GM12873 (cell line): Measurements from ENCODE around the gene CHAMP1.

ENCODE experiments used
- TF ChIP-seq, protein P1 (sequence below): IDR thresholded peaks from 2 replicates; pipeline ENCODE4 v1.5.1; 2012; ENCODE audit warnings: low read depth, mild to moderate bottlenecking, moderate library complexity, low read length, control low read depth; ENCODE audit not compliant: insufficient read depth; ENCODE audit errors: missing control alignments

Gene CHAMP1

DNA sequence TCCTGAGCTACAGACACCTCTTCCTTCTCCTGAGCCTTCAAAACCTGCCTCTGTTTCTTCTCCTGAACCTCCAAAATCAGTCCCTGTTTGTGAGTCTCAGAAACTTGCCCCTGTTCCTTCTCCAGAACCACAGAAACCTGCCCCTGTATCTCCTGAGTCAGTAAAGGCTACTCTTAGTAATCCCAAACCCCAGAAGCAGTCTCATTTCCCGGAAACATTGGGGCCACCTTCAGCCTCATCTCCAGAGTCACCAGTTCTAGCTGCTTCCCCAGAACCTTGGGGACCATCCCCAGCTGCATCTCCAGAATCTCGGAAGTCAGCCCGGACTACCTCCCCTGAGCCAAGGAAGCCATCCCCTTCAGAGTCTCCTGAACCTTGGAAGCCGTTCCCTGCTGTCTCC lies 10.0 kb downstream of the CHAMP1 start:
- TF ChIP-seq, protein P1, sequence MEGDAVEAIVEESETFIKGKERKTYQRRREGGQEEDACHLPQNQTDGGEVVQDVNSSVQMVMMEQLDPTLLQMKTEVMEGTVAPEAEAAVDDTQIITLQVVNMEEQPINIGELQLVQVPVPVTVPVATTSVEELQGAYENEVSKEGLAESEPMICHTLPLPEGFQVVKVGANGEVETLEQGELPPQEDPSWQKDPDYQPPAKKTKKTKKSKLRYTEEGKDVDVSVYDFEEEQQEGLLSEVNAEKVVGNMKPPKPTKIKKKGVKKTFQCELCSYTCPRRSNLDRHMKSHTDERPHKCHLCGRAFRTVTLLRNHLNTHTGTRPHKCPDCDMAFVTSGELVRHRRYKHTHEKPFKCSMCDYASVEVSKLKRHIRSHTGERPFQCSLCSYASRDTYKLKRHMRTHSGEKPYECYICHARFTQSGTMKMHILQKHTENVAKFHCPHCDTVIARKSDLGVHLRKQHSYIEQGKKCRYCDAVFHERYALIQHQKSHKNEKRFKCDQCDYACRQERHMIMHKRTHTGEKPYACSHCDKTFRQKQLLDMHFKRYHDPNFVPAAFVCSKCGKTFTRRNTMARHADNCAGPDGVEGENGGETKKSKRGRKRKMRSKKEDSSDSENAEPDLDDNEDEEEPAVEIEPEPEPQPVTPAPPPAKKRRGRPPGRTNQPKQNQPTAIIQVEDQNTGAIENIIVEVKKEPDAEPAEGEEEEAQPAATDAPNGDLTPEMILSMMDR: no peak

DNA sequence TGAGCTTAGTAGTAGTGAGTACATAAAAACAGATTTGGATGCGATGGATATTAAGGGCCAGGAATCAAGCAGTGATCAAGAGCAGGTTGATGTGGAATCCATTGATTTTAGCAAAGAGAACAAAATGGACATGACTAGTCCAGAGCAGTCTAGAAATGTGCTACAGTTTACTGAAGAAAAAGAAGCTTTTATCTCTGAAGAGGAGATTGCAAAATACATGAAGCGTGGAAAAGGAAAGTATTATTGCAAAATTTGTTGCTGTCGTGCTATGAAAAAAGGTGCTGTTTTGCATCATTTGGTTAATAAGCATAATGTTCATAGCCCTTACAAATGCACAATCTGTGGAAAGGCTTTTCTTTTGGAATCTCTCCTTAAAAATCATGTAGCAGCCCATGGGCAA lies 11.4 kb downstream of the CHAMP1 start:
- TF ChIP-seq, protein P1: no peak

DNA sequence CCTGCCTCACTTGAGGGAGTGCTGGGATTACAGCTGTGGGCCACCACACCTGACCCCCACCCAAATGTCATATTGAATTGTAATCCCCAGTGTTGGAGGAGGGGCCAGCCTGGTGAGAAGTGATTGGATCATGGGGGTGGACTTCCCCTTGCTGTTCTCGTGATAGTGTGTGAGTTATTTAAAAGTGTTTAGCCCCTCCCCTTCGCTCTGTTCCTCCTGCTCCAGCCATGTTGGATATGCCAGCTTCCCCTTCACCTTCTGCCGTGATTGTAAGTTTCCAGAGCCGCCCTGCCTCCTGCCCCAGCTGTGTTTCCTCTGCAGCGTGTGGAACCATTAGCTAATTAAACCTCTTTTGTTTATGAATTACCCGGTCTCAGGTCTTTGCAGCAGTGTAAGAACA lies 13.7 kb downstream of the CHAMP1 start:
- TF ChIP-seq, protein P1: no peak

DNA sequence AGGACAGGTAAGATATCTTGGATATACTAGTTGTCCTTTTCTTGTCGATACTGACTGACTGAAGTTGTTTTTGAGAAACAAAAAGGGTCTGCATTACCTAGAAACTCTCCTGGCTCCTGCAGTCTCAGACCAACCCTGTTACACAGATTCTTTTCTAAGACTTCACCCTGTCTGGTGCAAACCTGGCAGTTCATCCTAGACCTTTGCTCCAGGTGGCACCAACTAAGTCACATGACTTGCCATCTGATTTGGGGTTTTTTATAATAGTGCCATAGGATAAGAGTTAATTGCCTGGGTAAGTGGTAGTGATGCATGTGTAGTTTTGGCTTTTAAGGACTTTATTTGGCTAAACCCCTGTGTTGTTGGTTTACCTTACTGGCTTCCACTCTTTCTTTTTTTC lies 14.3 kb downstream of the CHAMP1 start:
- TF ChIP-seq, protein P1: no peak

DNA sequence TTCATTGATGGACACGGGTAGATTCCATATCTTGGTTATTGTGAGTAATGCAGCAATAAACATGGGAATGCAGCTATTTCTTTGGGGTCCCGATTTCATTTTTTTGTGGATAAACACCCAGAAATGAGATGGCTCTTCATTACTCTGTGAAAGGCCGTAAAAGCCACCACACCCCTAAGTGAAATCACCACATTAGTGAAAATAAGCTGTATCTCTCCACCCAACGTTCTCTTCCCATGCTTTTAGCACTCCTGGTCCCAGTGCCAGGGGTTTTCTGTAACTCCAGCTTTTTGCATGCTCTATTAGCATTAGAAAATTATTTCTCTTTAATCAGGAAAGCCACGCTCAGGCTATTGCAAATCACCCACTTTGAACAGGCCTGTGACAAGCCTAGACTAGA lies 15.8 kb downstream of the CHAMP1 start:
- TF ChIP-seq, protein P1: no peak

DNA sequence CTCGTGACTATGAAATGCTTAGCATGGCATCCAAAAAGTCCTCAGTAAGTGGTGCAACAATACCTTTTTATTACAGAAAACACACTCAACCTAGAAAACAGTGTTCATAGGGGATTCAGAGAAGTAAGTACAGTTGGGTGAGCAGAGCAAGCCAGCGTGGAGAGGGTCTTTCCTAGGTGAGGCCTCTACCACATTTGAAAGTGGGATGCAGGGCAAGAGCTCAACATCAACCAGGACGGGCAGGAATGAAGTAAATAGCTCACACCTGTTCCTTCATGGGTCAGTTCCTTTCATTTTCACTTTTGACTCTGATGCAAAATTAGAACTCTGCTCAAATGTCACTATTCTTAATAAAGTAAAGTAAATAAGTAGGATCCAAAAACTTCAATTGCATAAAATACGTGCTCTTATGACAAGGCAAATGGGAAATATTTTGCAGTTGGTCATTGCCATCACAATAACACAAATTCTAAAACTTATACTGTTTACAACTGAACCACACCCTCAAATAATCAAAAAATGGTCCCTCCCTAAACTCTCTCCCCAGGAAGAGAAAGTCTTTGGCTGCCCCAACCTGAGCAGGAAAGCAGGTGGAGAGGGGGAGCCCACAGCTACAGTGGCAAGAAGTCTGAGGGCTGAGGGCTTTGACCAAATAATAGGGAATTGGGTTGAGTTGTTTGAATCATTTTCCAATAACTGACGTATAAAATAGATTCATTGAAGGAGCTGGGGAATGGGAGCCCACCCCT lies 20.2 kb downstream of the CHAMP1 start:
- TF ChIP-seq, protein P1: no peak

DNA sequence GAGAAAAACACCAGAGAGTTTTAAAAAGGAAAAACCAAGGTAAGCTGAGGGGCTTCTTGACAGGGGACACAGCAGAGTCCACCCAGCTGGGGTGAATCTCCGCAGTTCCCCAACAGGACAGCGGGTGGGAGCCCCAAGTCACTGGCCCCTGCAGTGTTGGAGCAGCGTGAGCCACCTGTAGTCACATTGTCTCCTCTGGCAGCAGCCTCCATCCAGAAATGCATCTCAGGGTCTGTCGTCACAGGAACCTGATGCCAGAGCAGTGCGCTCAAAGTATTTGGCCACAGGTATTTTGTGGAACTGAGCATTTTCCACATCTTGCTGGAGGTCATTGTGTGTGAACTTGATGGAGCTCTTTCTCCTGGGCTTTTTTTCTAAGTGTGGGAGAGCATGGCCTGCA lies 24.7 kb downstream of the CHAMP1 start:
- TF ChIP-seq, protein P1: no peak
